Lower leg skin (tissue), 3 donors: ENCODE data around the gene ZSWIM6.

Source experiments
- CTCF ChIP-seq, 3 donors: fragments of 450-650 bp; IDR thresholded peaks; one replicate each; pipeline ENCODE4 v1.5.1; 2016; ENCODE audit warnings: antibody characterized with exemption in 3 of 3, mild to moderate bottlenecking in 3 of 3, moderate library complexity in 2 of 3
- POLR2A ChIP-seq, 2 donors: fragments of 450-650 bp; IDR thresholded peaks; one replicate each; pipeline ENCODE4 v1.6.1; 2016 to 2017; ENCODE audit warnings: antibody characterized with exemption in 2 of 2, mild to moderate bottlenecking in 1 of 2, moderate library complexity in 1 of 2

- TF ChIP-seq CTCF (IDR thresholded peaks at IDR 0.05): no peak
- TF ChIP-seq POLR2A (IDR thresholded peaks at IDR 0.05): no peak
These were observed 62.1 kb downstream of the ZSWIM6 start for GRCh38 chr5:61394078-61394704.
